DMS53 treated with DMSO at 0.1 percent for 48 hours (cell line): ENCODE data around the gene PRSS33.

Source experiments
- DNase-seq: peaks from one replicate; lab custom pipeline; 2025; ENCODE audit not compliant: unreplicated experiment; lab: John Stamatoyannopoulos, UW

The PRSS33 gene

GRCh38 chr16:2821487-2822157 is 34.3 kb upstream of the PRSS33 start:
- no peak for DNase-seq

- no peak for DNase-seq
Measured at GRCh38 chr16:2820836-2821486, 33.6 kb upstream of the PRSS33 start.

DNA sequence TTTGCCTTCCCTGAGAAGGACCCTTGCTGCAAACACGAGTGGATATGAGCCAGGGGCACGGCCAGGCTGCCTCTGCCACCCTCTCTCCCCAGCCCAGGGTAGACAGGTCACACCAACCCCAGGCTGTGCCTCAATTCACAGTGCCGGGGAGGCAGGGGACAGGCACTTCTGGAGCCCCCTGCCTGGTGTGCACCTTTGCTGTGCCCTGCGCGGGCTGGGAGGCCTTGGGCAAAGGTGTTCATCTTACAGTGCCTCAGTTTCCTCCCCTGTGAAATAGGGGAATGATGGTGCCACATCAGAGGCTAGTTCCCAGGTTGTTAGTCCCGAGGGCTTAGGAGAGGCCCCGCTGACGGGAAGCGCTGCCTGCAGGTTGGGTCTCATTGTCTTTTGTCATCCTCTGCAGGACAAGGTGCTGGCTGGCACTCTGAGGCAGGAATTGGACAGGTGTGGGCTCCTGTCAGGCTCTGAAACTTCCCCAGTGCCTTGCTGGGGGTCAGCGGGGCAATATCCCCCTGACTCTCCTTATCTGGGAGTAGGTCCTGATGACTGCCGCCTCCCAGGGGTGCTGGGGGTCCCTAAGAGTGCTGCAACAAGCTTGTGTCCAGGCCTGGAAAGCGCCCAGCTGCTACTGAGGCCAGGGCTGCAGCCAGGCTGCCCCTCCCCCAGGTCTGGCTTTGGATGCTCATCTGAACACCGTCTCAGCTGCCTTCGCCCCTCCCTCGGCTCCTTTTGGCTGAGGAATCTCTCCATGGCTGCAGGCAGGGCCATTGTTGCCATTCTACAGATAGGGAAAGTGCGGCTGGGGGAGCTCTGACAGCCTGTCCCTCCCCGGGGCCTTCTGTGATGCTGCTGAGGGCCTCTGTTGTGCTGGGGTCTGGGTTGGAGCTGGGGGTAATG is 32.8 kb upstream of the PRSS33 start:
- DNase-seq, result no peak

DNA sequence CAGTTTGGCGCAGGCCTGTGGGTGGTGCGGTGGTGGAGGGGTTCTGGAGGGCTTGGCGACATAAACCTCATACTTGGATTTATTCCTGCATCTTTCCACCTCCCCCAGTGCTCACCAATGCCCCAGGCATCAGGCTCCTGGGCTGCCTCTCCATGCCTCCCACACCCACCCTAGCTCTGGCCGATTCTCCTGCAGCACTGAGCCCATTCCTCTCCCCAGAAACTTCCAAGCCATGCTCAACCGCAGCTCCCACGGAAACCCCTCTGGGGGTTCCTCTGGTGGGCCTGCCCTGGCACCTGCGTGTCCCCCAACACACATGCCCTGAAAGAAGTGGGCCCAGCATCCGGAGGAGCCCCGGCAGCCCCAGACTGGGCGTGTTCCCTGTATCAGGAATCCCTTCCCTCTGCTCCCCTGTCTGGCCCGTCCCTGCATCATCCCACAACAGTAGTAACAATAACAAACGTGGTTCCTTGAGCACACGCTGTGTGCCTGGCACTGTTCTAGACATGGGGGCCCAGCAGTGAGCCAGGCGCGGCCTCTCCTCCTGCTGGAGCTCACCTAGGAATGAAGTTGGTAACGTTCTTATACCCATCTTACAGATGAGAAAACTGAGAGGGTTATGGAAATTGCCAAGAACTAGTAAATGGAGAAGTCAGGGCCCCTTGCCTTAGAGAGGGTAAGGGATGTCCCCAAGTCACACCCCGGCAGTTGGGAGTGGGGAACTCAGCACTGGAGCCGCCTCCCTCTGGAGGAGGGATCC is 32.0 kb upstream of the PRSS33 start:
- no peak for DNase-seq

DNA sequence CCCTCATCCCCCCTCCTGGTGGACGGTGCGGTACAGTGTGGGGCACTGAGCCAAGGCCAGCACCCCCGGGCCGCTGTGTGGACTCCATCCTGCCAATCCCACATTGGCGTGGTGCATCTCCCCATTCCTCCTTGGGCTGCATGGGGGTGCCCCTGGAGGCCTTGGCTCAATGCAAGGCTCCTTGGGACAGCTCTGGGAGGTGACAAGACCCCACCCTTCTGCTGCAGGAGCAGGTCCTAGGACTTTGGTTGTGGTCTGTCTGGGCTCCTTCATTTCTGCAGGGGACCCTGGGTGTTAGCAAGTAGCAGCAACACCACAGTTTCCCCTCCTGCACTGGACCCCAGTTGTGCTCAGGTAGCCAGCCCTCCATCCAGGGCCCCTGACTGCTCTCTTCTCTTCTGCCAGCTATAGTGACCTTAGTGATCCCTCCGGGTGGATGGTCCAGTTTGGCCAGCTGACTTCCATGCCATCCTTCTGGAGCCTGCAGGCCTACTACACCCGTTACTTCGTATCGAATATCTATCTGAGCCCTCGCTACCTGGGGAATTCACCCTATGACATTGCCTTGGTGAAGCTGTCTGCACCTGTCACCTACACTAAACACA is 31.0 kb upstream of the PRSS33 start:
- DNase-seq, result no peak

DNA sequence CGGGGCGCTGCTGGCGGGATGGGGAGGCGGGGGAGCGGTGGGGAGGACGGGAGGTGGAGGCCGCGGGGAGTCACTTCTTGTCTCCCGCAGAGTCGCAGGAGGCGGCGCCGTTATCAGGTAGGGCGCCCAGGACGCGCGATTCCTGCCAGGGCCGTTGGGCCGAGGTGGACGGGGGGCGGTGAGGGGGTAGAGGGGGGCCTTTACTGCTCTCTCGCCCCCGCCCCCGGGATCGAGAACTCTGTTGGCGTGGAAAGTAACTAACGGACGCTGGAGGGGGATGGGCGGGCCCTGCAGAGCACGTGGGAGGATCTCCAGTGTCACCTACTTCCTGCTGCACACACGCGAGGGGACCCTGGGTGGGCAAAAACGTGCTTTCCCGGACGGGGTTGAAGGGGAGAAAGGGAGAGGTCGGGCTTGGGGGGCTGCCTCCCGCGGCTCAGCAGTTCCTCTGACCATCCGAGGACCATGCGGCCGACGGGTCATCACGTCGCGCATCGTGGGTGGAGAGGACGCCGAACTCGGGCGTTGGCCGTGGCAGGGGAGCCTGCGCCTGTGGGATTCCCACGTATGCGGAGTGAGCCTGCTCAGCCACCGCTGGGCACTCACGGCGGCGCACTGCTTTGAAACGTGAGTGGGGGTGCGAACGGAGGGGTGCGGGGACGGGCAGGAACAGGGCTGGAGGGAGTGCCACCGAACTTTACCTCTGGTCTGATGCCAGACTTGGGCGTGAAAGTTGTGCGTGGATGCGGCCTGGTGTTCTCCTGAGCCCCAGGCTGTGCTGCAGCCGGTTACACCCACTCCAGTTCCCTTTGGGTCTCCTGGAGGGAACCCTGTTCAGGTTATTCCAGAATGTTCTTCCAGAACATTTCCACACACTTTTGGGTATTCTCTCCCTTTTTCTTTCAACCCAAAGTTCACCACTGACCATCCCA is 30.2 kb upstream of the PRSS33 start:
- DNase-seq, result no peak

DNA sequence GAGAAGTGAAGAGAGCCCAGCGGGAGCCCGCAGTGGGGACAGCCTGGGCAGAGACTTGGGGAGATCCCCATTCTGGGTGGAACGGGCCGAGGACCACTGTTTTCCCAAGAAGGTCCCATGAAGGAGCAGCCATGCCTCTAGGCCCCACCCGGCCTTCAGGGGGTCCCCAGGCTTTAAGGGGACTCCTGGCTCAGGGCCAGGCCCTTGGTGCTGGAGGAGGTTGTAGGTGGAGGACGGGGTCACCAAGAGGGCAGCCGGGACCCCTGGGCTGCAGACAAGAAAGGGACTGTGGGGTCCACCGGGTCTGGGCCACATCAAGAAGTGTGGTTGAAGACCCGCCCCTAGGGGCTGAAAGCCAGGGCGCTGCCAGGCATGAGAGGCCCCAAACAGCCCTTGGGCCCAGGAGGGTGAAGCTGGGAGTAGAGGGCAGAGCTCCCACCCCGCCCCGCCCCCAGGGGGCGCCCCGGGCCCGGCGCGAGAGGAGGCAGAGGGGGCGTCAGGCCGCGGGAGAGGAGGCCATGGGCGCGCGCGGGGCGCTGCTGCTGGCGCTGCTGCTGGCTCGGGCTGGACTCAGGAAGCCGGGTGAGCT is 29.5 kb upstream of the PRSS33 start, which contains the start of gene PRSS21:
PRSS21 (plus strand) TSS at position 487 of the 589 bp plus-strand sequence; CDS start at position 519, 32 bp downstream.
- no peak for DNase-seq

DNA sequence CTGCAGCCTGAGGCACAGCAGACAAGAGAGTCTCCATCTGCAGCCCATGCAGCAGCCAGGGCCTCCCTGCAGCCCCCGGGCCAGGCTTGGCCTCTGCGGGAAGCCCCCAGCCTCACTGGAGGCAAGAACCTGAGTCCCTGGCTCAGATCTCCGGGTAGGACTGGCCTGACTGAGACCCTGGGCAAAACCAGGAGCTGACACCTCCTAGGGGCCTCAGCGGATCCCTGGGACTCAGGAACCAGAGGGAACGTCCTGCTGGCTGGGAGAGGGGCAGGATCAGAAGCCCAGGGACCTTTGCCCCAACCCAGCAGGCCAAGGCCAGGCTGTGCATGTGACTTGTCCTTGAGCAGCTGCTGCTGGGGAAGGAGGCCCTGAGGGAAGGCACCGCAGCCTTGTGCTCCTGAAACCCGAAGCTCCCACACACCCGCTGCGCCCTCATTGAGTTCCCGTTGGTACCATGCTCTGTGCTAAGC is 28.0 kb upstream of the PRSS33 start:
- DNase-seq, result no peak

- no peak for DNase-seq
Measured at GRCh38 chr16:2814551-2815298, 27.4 kb upstream of the PRSS33 start.

DNA sequence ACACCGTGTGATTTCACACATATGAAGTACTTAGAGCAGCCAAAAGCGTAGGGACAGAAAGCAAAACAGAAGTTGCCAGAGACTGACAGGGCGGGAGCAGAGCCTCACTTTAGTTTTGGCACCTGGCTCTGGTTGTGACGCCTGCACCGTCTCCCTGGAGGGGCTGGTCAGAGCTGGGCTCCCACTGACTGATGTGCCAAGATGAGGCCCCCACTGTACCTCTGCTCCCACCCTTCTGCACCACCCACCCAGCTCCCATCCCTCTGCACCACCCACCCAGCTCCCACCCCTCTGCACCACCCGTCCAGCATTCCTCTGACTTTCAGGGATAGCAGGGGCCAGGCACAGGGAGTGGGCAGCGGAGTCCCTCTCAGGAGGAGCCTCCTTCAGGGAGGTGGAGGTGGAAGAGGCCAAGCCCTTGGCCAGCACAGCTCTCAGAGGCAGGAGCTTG is 26.4 kb upstream of the PRSS33 start:
- no peak for DNase-seq

GRCh38 chr16:2811703-2812471 is 24.5 kb upstream of the PRSS33 start:
- no peak for DNase-seq

- DNase-seq, result no peak
Measured at GRCh38 chr16:2810651-2811050, 23.3 kb upstream of the PRSS33 start.

DNA sequence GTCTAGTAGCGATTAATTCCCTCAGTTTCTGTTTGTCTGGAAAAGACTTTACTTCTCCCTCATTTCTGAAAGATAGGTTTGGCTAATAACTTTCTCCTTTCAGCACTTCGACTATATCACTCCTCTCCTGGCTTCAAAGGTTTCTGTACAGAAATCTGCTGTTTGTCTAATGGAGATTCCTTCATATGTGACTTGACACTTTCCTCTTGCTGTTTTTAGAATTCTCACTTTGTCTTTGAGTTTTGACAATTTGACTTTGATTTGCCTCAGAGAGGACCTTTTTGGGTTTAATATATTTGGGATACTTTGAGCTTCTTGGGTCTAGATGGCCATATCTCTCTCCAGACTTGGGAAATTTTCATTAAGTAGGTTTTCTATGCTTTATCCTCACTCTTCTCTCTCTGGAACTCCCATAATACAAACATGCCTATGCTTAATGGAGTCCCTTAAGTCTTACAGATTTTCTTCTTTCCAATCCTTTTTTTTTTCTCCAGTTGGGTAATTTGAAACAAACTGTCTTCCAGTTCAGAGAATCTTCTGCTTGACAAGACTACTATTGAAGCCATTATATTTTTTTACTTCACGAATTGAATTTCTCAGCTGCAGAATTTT is 21.9 kb upstream of the PRSS33 start:
- no peak for DNase-seq

DNA sequence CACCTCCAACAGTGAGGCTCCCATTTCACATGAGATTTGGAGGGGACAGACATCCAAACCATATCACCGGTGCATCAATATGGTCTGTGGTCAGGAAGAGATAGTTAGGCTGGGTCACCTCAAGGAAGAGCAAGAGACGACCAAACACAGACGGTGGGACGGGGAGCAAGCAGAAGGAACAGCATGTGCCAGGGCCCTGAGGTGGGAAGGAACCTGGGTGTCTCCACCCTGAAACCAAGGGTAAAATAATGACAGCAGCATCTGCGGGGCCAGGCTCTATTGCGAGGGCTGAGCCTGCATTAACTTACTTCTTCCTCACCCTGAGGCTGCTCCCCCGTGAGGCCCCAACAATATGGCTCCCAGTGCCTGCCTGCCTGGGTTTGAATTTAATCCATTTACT is 20.8 kb upstream of the PRSS33 start:
- DNase-seq, result no peak

DNA sequence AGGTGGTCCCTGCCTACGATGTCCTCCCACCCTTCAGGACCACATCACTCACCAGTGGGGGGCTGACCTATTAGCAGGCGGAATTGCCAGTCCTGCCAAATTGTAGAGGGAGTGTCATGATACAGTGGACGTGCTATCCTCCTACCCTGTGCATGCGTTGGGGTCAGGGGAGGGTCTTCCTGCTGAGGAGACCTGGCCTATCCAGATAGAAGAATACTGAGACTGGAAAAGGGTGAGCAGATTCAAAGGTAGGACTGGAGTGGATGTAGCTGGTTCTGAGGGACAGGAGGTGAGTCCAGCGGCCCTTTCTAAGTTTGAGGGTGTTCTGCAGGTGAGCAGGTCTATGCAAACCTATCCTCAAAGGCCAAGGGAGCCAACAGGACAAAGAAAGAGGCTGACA is 18.9 kb upstream of the PRSS33 start:
- DNase-seq, result no peak

DNA sequence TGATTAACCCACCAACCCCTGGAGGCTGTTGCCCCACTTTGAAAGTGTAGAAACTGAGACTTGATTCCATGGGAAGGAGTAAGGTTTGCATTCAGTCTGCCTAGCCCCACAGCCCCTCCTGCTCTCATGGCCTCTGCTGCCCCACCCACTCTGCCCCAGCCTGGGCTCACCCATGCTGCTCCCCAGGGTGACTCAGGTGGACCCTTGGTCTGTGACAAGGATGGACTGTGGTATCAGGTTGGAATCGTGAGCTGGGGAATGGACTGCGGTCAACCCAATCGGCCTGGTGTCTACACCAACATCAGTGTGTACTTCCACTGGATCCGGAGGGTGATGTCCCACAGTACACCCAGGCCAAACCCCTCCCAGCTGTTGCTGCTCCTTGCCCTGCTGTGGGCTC is 17.4 kb upstream of the PRSS33 start:
- no peak for DNase-seq

- DNase-seq, result no peak
Measured at GRCh38 chr16:2803545-2804195, 16.3 kb upstream of the PRSS33 start.
